ENCODE measurements around the gene RAET1E.

Gene RAET1E

DNA sequence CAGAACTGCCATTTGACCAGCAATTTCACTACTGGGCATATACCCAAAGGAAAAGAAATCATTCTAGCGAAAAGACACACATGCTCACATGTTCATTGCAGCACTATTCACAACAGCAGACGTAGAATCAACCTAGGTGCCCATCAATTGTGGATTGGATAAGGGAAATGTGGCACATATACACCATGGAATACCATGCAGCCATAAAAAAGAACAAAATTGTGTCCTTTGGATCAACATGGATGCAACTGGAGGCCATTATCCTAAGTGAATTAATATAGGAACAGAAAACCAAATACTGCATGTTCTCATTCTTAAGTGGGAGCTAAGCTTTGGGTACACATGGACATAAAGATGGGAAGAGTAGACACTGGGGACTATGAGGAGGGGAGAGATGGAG, 16.1 kb downstream of the RAET1E start:
- no peak overlapping the region for H3K4me3 ChIP-seq (ENCODE audit: low read depth, low read length)
- TF ChIP-seq, protein P1, sequence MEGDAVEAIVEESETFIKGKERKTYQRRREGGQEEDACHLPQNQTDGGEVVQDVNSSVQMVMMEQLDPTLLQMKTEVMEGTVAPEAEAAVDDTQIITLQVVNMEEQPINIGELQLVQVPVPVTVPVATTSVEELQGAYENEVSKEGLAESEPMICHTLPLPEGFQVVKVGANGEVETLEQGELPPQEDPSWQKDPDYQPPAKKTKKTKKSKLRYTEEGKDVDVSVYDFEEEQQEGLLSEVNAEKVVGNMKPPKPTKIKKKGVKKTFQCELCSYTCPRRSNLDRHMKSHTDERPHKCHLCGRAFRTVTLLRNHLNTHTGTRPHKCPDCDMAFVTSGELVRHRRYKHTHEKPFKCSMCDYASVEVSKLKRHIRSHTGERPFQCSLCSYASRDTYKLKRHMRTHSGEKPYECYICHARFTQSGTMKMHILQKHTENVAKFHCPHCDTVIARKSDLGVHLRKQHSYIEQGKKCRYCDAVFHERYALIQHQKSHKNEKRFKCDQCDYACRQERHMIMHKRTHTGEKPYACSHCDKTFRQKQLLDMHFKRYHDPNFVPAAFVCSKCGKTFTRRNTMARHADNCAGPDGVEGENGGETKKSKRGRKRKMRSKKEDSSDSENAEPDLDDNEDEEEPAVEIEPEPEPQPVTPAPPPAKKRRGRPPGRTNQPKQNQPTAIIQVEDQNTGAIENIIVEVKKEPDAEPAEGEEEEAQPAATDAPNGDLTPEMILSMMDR (IDR thresholded peaks at IDR 0.05; ENCODE audit: low read depth, low read length) = no peak

DNA sequence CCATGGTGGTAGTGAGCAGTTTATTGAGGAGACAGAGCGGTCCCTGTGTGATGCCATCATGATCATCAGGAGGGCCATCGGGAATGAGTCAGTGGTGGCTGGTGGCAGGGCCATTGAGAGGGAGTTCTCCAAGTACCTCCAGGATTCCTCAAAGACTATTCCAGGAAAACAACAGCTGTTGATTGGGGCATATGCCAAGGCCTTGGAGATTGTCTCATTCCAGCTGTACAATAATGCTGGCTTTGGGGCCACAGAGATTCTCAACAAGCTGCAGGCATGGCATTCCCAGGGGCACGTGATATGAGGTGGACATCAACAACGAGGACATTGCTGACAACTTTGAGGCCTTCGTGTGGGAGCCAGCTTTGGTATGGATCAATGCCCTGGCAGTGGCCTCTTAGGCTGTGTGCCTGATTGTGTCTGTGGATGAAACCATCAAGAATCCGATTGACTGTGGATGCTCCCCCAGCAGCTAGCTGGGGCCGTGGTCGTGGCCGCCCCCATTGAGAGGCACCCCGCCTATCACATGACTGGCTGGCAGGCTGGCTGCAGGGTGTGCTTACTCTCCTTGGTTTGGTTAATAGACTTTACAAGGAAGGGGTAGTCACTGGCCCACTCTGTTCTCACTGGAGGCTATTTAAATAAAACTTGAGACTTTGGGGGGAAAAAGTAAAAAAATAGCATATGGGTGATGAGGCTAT, 16.7 kb downstream of the RAET1E start:
- TF ChIP-seq, protein P1 (IDR thresholded peaks at IDR 0.05; ENCODE audit: low read depth, low read length) = no peak
- no peak overlapping the region for H3K4me3 ChIP-seq (ENCODE audit: low read depth, low read length)

DNA sequence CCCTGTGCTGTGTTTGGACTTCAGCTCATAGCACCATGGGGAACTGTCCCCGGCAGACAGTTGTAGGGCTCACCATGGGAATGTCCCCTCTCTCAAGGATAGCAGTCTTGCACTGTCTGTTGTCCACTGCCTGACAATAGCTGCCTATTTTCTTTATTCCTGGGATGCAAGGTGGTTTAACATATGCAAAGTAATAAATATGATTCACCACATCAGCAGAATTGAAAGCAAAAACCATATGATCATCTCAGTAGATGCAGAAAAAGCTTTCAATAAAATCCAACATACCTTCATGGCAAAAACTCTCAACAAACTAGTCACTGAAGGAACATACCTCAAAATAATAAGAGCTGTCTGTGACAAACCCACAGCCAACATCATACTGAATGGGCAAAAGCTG, 20.3 kb downstream of the RAET1E start:
- H3K4me3 ChIP-seq (ENCODE audit: low read depth, low read length) = no peak overlapping the region
- TF ChIP-seq, protein P1 (IDR thresholded peaks at IDR 0.05; ENCODE audit: low read depth, low read length) = no peak

DNA sequence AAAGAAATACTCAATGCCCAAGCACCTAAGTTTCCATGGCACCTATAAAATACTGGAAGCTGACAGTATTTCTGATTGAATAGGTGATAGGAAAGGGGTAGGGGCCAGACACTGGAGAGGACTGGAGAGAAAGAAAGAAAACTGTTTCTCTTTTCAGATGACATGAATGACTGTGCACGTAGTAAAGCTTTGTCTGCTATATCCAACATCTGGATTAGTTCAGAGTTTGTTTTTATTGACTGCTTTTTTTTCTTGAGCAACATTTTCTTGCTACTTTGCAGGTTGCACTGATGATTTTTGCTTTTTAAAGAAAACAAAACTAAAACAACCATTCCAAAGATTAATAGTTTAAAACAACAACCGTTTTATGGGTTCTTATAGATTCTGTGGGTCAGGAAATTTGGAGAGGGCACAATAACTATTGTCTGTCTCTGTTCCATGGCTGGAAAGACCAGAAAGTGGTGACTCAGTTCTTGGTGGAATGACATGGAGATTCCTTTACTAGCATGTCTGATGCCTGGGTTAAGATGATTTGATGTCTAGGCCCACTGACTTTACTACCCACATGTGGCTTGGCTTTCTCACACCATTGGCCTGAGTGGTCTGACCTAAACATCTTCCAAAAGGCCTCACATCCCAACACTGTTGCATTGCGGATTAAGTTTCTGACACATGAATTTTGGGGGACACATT, 21.5 kb downstream of the RAET1E start:
- H3K4me3 ChIP-seq (ENCODE audit: low read depth, low read length) = no peak overlapping the region
- TF ChIP-seq, protein P1 (IDR thresholded peaks at IDR 0.05; ENCODE audit: low read depth, low read length) = no peak

DNA sequence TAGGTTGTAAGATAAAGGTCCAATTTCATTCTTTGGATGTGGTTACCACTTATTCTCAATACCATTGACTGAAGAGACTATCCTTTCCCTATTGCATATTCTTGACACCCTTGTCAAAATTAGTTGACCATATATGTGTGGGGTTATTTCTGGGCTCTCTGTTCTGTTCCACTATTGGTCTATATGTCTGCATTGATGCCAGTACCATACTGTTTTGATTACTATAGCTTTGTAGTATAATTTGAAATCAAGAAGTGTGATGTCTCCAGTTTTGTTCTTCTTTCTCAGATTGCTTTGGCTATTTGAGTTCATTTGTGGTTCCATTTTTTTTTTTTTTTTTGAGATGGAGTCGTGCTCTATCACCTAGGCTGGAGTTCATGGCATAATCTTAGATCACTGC, 25.7 kb downstream of the RAET1E start:
- TF ChIP-seq, protein P1 (IDR thresholded peaks at IDR 0.05; ENCODE audit: low read depth, low read length) = no peak
- no peak overlapping the region for H3K4me3 ChIP-seq (ENCODE audit: low read depth, low read length)

DNA sequence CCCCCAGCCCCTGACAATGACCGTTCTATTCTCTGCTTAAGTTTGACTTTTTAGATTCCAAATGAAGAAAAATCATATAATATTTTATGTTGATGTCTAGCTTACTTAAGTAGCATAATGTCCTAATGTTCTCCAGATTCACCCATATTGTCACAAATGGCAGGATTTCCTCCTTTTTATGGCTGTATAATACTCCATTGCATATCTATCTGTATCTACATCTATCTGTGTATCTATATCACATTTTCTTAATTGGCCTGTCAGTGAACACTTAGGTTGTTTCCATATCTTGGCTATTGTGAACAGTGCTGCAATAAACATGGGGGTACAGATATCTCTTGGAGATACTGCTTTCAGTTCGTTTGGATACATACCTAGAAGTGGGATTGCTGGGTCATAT, 26.7 kb downstream of the RAET1E start:
- H3K4me3 ChIP-seq (ENCODE audit: low read depth, low read length) = no peak overlapping the region
- TF ChIP-seq, protein P1 (IDR thresholded peaks at IDR 0.05; ENCODE audit: low read depth, low read length) = no peak

DNA sequence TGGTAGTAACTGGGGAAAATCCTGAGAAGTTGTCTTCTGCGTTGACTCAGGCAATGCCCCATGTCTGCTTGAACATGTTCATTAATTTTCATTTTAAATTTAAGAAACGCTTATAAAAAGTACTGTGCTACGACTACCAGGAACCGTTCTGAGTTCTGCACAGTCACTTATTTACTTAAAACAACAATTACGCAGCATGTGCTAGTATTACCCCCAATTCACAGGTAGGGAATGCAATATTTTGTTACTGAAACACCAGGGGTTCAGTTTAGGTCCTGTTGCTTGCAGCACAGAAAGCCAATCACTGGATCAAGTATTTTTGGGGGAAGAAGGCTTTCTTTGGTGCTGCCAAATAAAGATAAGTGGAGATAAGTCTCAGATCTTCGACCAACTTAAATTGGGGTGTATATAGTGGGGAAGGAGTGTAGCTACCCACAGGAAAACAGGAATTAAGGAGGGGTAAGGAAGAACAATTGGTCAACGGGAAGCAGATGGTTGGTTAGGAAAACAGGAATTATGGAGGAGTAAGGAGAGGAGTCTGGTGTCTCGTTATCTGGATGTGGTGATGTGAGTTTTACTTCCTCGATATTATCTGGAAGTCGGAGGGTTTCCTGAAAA, 28.5 kb downstream of the RAET1E start:
- no peak overlapping the region for H3K4me3 ChIP-seq (ENCODE audit: low read depth, low read length)
- TF ChIP-seq, protein P1 (IDR thresholded peaks at IDR 0.05; ENCODE audit: low read depth, low read length) = no peak
